HUES48 (cell line): ENCODE results near the gene RPS6KA4.
A peak's percentile ranks its signal among the peaks of the same experiment; 100 is the strongest.

Source experiments
- H3K27ac ChIP-seq: one replicate; pipeline ENCODE4 v1.7.0; 2013; ENCODE audit warnings: low read depth, low read length, inconsistent platforms
- H3K27me3 ChIP-seq: 2 replicates; pipeline ENCODE4 v1.6.1; 2013; ENCODE audit warnings: mild to moderate bottlenecking, low read length; ENCODE audit not compliant: control insufficient read depth, insufficient read depth
- H3K36me3 ChIP-seq: 2 replicates; pipeline ENCODE4 v1.6.1; 2013; ENCODE audit warnings: low read length; ENCODE audit not compliant: control insufficient read depth, insufficient read depth
- H3K4me1 ChIP-seq: 2 replicates; pipeline ENCODE4 v1.6.1; 2013; ENCODE audit warnings: mild to moderate bottlenecking, low read length; ENCODE audit not compliant: control insufficient read depth, insufficient read depth
- H3K4me3 ChIP-seq: 2 replicates; pipeline ENCODE4 v1.5.1; 2013; ENCODE audit warnings: mild to moderate bottlenecking, low read depth, low read length
- H3K9ac ChIP-seq: 2 replicates; pipeline ENCODE4 v1.6.1; 2013; ENCODE audit warnings: mild to moderate bottlenecking, low read depth, low read length, moderate library complexity
- H3K9me3 ChIP-seq: 2 replicates; pipeline ENCODE4 v1.6.1; 2013; ENCODE audit warnings: low read length; ENCODE audit not compliant: control insufficient read depth, insufficient read depth

Gene RPS6KA4

GRCh38 chr11:64331569-64332371 lies 27.2 kb upstream of the RPS6KA4 start:
- H3K4me3 ChIP-seq: no peak overlapping the region
- no peak overlapping the region for H3K9ac ChIP-seq
- H3K36me3 ChIP-seq: no peaks in the 10 kb centered on the region
- H3K4me1 ChIP-seq: peaks cover 4% of the 10 kb centered on the region
- no peaks in the 10 kb centered on the region for H3K9me3 ChIP-seq
- H3K27ac ChIP-seq: no peak overlapping the region
- H3K27me3 ChIP-seq: no peaks in the 10 kb centered on the region

- Histone ChIP-seq H3K9ac (no peak overlapping the region), H3K4me1 (peaks cover 4% of the 10 kb centered on the region), H3K4me3 (no peak overlapping the region), H3K27ac (no peak overlapping the region), H3K36me3 (no peaks in the 10 kb centered on the region), H3K9me3 (no peaks in the 10 kb centered on the region), H3K27me3 (no peaks in the 10 kb centered on the region)
Measured at GRCh38 chr11:64333556-64333955, 25.4 kb upstream of the RPS6KA4 start.

GRCh38 chr11:64334764-64335735 lies 23.9 kb upstream of the RPS6KA4 start:
- H3K27ac ChIP-seq: no peak overlapping the region
- H3K4me3 ChIP-seq: no peak overlapping the region
- H3K9ac ChIP-seq: no peak overlapping the region
- no peaks in the 10 kb centered on the region for H3K36me3 ChIP-seq
- H3K9me3 ChIP-seq: no peaks in the 10 kb centered on the region
- H3K27me3 ChIP-seq: no peaks in the 10 kb centered on the region
- peaks cover 4% of the 10 kb centered on the region for H3K4me1 ChIP-seq

DNA sequence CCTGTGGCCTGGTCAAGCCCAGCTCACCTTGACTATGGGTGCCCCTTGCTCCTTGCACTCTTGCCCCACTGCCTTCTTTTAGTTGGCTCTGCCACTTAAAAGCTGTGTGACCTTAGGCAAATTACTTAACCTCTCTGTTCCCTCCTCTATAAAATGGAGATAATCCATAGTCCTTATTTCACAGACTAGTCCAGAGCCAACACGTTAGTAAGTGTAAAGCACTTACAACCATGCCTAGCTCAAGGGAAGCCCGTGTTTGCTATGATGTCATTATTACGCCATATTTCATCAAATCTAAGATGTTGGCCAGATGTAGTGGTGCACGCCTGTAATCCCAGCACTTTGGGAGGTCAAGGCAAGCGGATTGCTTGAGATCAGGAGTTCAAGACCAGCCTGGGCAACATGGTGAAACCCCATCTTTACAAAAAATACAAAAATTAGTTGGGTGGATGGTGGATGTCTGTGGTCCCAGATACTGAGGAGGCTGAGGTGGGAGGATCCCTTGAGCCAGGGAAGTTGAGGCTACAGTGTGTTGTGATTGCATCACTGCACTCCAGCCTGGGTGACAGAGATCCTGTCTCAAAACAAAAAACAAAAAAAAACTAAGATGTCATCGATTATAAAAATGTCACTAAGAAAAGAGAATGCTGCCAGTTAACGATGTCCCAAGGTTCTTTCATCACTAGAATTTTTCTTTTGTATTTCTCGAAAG lies 21.3 kb upstream of the RPS6KA4 start:
- Histone ChIP-seq H3K9ac (no peak overlapping the region), H3K27ac (no peak overlapping the region)

GRCh38 chr11:64338716-64339115 lies 20.2 kb upstream of the RPS6KA4 start:
- Histone ChIP-seq H3K4me3 (no peak overlapping the region), H3K36me3 (no peaks in the 10 kb centered on the region), H3K9ac (no peak overlapping the region), H3K27ac (no peak overlapping the region), H3K27me3 (no peaks in the 10 kb centered on the region), H3K9me3 (no peaks in the 10 kb centered on the region), H3K4me1 (peaks cover 5% of the 10 kb centered on the region; the same call in 1 of the 2 replicates)

More for the DNA sequence above, 21.3 kb upstream of the RPS6KA4 start:
- peaks cover 5% of the 10 kb centered on the region; the same call in 1 of the 2 replicates for H3K4me1 ChIP-seq
- H3K36me3 ChIP-seq: no peaks in the 10 kb centered on the region
- H3K27me3 ChIP-seq: no peaks in the 10 kb centered on the region
- no peaks in the 10 kb centered on the region for H3K9me3 ChIP-seq
- H3K4me3 ChIP-seq: no peak overlapping the region

- Histone ChIP-seq H3K4me3 (no peak overlapping the region), H3K9ac (no peak overlapping the region), H3K27me3 (no peaks in the 10 kb centered on the region)
Measured at GRCh38 chr11:64339286-64339685, 19.7 kb upstream of the RPS6KA4 start.

GRCh38 chr11:64339754-64340408 lies 19.1 kb upstream of the RPS6KA4 start, which contains the start of gene CCDC88B:
CCDC88B (plus strand) TSS chr11:64340204; CDS start chr11:64340267, 63 bp downstream.
- Histone ChIP-seq H3K27ac (no peak within 1 kb of the TSS), H3K36me3 (no peaks in the 10 kb centered on the region), H3K9ac (no peak within 1 kb of the TSS), H3K9me3 (no peaks in the 10 kb centered on the region), H3K27me3 (no peaks in the 10 kb centered on the region), H3K4me3 (peak within 1 kb of the TSS; percentile 69), H3K4me1 (peaks cover 5% of the 10 kb centered on the region; the same call in 1 of the 2 replicates)

More at GRCh38 chr11:64339286-64339685, 19.7 kb upstream of the RPS6KA4 start:
- no peak overlapping the region for H3K27ac ChIP-seq
- no peaks in the 10 kb centered on the region for H3K36me3 ChIP-seq
- no peaks in the 10 kb centered on the region for H3K9me3 ChIP-seq
- peaks cover 5% of the 10 kb centered on the region; the same call in 1 of the 2 replicates for H3K4me1 ChIP-seq

DNA sequence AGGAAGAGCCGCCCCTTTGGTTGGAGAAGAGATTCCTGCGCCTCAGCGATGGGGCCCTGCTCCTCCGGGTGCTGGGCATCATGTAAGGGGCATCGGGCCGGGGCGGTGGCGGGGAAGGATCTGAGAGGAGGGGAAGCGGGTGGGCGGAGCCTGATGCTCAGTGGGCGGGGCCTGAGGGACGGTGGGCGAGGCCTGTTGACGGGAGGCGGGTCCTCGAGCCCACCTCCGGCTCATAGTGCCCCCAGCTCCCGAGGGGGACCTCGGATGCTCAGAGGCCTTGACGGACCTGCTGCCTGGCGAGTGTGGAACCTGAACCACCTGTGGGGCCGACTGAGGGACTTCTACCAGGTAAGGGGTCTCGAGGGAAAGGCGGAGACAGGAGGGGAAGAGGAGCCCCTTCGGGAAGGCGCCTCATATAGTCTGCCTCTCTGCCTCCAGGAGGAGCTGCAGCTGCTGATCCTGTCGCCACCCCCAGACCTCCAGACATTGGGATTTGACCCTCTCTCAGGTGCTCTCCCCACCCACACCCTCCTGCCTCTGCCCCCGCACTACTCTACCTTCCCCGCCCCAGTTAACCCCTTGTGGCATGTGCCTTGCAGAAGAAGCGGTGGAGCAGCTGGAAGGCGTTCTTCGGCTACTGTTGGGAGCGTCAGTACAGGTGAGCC lies 18.2 kb upstream of the RPS6KA4 start:
- H3K36me3 ChIP-seq: no peaks in the 10 kb centered on the region
- no peaks in the 10 kb centered on the region for H3K9me3 ChIP-seq
- no peak overlapping the region for H3K27ac ChIP-seq
- no peak overlapping the region for H3K9ac ChIP-seq
- peaks cover 5% of the 10 kb centered on the region; the same call in 1 of the 2 replicates for H3K4me1 ChIP-seq
- no peaks in the 10 kb centered on the region for H3K27me3 ChIP-seq
- H3K4me3 ChIP-seq: peak overlapping the region; percentile 69

GRCh38 chr11:64341429-64341828 lies 17.5 kb upstream of the RPS6KA4 start:
- H3K9ac ChIP-seq: no peak overlapping the region
- no peak overlapping the region for H3K27ac ChIP-seq
- H3K4me3 ChIP-seq: peak overlapping the region; percentile 69; the same call in 1 of the 2 replicates
- H3K27me3 ChIP-seq: no peaks in the 10 kb centered on the region
- H3K9me3 ChIP-seq: no peaks in the 10 kb centered on the region
- H3K36me3 ChIP-seq: no peaks in the 10 kb centered on the region
- peaks cover 5% of the 10 kb centered on the region; the same call in 1 of the 2 replicates for H3K4me1 ChIP-seq
